ENCODE measurements around the gene METTL24. TPM values are rescaled to one million over a fixed set of nuclear protein-coding genes. Genes with fewer than 3 reads are reported as not detected.

METTL24 gene, protein sequence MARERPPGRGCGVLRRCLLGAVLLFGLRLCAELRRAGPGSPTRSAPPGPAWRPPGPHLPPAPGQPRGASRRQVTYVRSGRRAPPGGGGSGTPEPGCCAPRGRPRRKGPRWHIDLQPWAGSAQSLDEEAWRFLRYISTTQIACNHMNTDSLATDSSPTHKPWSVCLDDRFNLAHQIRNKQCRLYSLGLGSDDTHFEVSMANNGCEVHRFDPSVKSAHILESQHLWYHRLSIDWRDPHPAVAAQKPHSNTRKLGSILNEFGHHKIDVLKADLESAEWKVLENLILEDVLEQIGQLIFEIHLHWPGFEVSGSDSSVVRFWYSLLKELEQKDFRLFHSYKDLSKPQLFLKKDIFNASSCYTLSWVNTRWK
- total RNA-seq = not detected in 2 replicates

DNA sequence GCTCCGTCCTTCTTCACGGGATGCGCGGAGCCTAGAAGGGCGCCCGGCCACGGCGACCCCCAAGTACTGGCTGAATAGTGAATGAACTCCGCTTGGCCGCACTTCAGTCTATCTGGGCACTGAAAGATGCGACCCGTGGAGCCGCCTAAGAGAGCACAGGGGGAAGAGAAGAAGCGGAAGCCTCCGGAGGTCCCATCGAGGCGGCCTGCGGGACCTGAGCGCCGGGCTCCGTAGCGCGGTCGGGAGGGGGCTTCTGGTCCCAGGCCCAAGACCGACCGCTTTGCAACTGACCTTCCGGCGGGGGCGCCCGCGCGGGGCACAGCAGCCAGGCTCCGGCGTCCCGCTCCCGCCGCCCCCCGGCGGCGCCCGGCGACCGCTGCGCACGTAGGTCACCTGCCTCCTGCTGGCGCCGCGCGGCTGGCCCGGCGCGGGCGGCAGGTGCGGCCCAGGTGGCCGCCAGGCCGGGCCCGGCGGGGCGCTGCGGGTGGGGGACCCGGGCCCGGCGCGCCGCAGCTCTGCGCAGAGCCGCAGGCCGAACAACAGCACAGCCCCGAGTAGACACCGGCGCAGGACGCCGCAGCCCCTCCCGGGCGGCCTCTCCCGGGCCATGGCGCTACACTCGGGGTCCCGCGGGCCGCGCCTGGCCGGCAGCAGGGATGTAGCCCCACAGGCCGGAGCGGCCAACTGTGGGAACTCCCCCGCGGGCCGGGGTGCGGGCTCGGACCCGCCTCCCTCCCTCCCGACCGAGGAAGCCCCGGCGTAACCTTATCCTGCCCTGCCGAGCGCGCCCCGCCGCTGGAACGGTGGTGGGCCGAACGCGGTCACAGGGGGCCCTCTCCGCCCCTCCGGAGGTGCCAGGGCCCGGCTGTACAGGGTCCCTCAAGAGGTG is at the start of gene METTL24:
METTL24 (minus strand) TSS at position 686 of the 889 bp plus-strand sequence; CDS start at position 609, 77 bp downstream.
- Mint-ChIP-seq H3K4me3 (peak within 1 kb of the TSS; percentile 76), H3K9me3 (no peaks in the 10 kb centered on the region), H3K36me3 (ENCODE audit: low read depth) (no peaks in the 10 kb centered on the region), H3K4me1 (peaks cover 2% of the 10 kb centered on the region), H3K27ac (no peak within 1 kb of the TSS), H3K27me3 (peaks cover 62% of the 10 kb centered on the region)
- peak; percentile 57 for DNase-seq
- intact Hi-C loops (cut with micrococcal nuclease) = no loop called here

DNA sequence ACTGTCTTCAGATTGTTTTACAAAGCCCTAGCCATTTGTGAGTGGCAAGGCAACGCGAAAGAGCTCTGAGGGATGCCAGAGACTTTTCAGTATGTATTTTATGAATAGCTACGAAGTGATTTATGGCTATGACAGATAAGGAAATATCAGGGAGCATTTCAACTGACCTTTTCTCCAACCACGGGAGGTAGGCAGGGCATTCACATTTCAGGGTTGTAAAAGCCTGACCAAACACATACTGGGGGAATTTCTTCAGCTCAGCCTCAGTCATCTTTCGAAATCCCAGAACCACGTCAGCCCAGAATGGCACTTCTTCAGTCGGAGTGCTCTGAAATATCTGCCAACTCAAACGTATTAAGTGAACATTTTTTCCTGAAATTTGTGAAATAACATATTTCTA is 46.5 kb upstream of the METTL24 start:
- Mint-ChIP-seq H3K27ac (no peak overlapping the region), H3K9me3 (no peaks in the 10 kb centered on the region), H3K36me3 (ENCODE audit: low read depth) (no peaks in the 10 kb centered on the region), H3K4me1 (no peaks in the 10 kb centered on the region), H3K4me3 (no peak overlapping the region), H3K27me3 (peaks cover 8% of the 10 kb centered on the region)
- intact Hi-C loops (cut with micrococcal nuclease) = no loop called here
- DNase-seq = no peak

DNA sequence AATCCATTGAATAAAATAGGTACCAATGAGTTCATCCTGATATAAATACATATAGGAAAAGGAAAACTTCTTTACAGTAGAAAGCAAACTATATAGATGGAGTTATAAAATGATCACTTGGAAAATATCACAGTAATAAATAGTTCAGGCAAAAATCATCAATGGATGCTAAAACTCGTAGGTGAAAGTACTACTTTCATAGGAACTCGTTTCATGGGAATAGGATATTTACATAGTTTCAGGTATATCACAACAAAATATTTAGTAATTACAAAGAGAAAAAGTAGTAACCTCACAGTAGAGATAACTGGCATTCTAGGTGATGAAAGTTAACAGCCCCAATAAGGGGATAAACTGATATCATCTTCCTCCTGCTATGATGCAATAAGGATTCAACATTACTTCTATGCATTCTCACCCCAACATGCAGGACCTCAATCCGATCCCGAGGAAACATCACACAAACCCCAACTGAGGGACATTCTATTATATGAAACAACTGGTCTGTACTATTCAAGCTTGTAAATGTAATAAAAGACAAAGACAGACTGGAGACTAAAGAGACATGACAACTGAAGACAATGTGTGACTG is 43.5 kb upstream of the METTL24 start:
- H3K27me3 Mint-ChIP-seq = peaks cover 8% of the 10 kb centered on the region
- intact Hi-C loops (cut with micrococcal nuclease) = no loop called here
- H3K4me1 Mint-ChIP-seq = no peaks in the 10 kb centered on the region

DNA sequence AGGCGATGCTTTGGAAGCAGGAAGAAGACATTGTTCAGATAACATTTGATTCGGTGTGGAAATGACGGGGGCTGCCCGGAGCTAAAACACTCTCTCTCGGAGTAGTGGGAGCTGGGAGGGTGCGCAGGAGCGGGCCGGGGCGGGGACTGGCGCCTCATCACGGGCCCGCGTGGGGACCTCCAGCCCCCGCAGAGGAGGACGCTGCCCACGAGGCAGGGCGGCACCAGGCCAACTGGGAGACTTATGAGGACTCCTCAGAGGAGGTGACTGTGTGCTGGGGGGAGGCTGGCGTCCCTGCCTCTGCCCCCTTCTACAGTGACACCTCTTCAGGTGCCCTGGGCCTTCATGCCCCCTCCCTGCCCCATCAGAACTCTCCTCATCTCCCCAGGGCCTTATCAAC is 42.1 kb upstream of the METTL24 start:
- Mint-ChIP-seq H3K27ac (no peak overlapping the region), H3K9me3 (no peaks in the 10 kb centered on the region), H3K27me3 (peaks cover 8% of the 10 kb centered on the region), H3K4me1 (no peaks in the 10 kb centered on the region), H3K4me3 (no peak overlapping the region), H3K36me3 (ENCODE audit: low read depth) (no peaks in the 10 kb centered on the region)
- no peak for DNase-seq
- intact Hi-C loops (cut with micrococcal nuclease) = no loop called here

More for the DNA sequence above, 43.5 kb upstream of the METTL24 start:
- Mint-ChIP-seq H3K36me3 (ENCODE audit: low read depth) (no peaks in the 10 kb centered on the region), H3K9me3 (no peaks in the 10 kb centered on the region), H3K4me3 (no peak overlapping the region), H3K27ac (no peak overlapping the region)
- DNase-seq = no peak

DNA sequence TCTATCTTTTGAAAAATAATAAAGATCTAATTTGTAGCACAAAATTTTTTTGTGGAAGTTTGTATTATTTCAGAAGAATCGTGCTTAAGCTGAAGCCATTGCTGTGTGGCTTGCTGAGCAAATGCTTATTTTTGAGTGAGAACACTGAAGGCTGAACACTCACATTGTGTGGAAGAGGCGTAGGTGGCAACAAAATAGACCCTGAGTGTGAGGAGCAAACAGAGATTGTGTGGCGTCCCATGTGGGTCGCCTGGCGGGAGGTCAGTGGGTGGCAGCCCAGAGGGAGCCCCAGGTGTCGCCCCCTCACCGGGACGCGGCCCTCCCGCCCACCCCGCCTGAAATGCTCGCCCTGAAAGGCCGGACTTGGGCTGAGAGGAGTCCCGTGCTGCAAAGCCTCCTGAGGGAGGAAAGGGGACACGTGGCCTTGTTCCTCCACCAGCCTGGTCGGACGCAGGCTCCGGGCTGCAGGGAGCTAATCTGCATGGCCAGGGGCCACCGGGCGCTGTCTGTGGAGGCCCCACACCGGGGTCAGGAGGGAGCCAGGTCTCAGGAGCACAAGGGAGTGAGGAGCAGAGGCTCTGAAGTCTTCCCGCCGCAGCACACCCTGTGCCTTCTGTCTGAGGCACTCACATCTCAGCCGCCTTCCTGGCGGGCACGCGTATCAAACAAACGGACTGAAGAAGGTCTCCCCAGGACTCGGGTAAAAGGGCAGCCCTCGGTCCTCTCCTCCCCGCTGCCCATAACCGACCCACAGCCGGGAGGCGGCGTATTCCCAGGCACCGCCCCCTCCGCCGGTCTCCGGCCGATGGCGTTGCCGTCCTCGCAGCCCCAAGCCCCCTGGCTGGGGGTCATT is 41.3 kb upstream of the METTL24 start:
- no peaks in the 10 kb centered on the region for H3K36me3 Mint-ChIP-seq (ENCODE audit: low read depth)
- H3K4me3 Mint-ChIP-seq = no peak overlapping the region
- DNase-seq = no peak
- intact Hi-C loops (cut with micrococcal nuclease) = no loop called here
- H3K27ac Mint-ChIP-seq = no peak overlapping the region
- no peaks in the 10 kb centered on the region for H3K9me3 Mint-ChIP-seq
- H3K4me1 Mint-ChIP-seq = no peaks in the 10 kb centered on the region
- H3K27me3 Mint-ChIP-seq = peaks cover 8% of the 10 kb centered on the region

DNA sequence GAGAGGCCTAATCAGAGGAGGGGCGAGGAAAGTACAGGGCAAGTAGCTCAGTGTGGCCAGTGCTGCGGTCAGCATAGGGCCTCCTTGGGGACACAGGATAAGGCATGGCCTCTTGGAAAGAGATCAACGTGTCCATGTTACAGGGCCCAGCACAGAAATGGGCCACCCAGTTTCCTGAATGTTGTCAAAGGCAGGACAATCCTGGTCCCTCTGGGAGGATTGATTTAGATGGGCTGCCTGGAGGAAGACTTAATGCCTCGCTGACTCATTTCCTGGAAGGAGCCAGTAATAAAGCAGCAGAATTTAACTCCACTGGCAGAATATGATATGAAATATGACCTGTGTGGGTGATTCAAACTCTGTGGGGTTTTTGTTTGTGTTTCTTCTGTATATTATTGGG is 40.6 kb upstream of the METTL24 start:
- Mint-ChIP-seq H3K36me3 (ENCODE audit: low read depth) (no peaks in the 10 kb centered on the region), H3K4me3 (no peak overlapping the region), H3K27ac (no peak overlapping the region), H3K4me1 (no peaks in the 10 kb centered on the region), H3K27me3 (peaks cover 7% of the 10 kb centered on the region), H3K9me3 (no peaks in the 10 kb centered on the region)
- intact Hi-C loops (cut with micrococcal nuclease) = no loop called here
- no peak for DNase-seq

DNA sequence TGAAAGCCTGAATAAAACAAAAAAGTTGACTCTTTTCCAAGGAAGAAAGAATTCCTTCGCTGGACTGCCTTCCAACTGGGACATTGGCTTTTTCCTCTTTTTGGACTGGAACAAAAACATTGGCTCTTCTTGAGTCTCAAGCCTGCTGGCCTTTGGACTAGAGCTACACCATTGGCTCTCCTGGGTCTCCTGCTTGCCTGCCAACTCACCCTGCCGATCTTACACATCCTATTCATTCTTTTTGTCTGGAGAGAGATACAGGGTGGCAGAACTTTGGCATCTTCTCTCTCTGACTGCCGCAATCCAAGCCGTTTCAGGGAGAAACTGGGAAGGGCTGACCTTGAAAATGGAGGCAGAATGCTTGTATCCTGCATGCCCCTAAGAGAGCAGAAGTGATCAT is 37.1 kb upstream of the METTL24 start:
- Mint-ChIP-seq H3K36me3 (ENCODE audit: low read depth) (no peaks in the 10 kb centered on the region), H3K4me3 (no peak overlapping the region), H3K27ac (no peak overlapping the region), H3K9me3 (no peaks in the 10 kb centered on the region), H3K27me3 (no peaks in the 10 kb centered on the region), H3K4me1 (no peaks in the 10 kb centered on the region)
- intact Hi-C loops (cut with micrococcal nuclease) = no loop called here
- no peak for DNase-seq

DNA sequence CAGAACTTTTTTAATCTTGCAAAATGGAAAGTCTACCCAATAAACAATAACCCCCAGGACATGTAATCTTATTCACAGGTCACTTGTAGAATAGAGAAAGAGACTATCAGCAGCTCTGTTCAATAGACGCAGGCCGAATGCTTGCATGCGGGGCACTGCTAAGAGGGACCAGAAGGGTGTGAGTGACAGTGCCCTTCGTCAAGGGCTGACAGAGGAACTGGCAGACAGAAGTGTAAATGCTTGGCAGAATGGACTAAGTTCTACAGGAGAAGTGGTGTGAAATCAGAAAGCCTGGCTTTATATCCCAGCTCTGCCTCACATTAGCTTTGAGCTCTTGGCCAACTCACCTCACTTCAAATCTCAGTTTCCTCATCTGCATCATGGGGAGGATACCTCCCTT is 36.3 kb upstream of the METTL24 start:
- Mint-ChIP-seq H3K27ac (no peak overlapping the region), H3K27me3 (no peaks in the 10 kb centered on the region), H3K9me3 (no peaks in the 10 kb centered on the region), H3K4me1 (peaks cover 5% of the 10 kb centered on the region), H3K4me3 (no peak overlapping the region), H3K36me3 (ENCODE audit: low read depth) (no peaks in the 10 kb centered on the region)
- intact Hi-C loops (cut with micrococcal nuclease) = loop anchor here (5.0 kb wide), 1 partner anchor 342 kb away; no protein-coding TSS in a partner anchor
- DNase-seq = no peak

DNA sequence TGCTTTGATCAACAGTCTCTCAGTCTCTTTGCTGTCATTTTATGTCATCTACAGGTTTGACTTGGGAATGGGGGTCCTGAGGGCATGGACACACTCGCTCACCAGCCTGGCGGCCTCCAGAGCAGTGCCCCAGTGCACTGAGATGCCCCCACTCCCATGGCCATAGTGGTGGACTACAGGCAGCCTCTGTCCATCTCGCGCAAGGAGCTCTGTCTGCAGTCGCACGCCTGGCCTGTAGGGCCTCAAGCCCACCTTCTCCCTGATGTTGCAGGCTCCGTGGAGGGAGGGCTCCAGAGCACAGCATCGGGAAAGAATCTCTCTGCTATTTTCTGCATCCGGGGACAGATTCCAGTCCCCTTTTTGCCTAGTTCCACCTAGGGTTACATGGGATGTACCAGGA is 34.6 kb upstream of the METTL24 start:
- H3K9me3 Mint-ChIP-seq = no peaks in the 10 kb centered on the region
- no peak overlapping the region for H3K27ac Mint-ChIP-seq
- no peak overlapping the region for H3K4me3 Mint-ChIP-seq
- H3K4me1 Mint-ChIP-seq = peaks cover 5% of the 10 kb centered on the region
- intact Hi-C loops (cut with micrococcal nuclease) = loop anchor here (5.0 kb wide), 1 partner anchor 340 kb away; no protein-coding TSS in a partner anchor
- DNase-seq = no peak
- no peaks in the 10 kb centered on the region for H3K36me3 Mint-ChIP-seq (ENCODE audit: low read depth)
- no peaks in the 10 kb centered on the region for H3K27me3 Mint-ChIP-seq

DNA sequence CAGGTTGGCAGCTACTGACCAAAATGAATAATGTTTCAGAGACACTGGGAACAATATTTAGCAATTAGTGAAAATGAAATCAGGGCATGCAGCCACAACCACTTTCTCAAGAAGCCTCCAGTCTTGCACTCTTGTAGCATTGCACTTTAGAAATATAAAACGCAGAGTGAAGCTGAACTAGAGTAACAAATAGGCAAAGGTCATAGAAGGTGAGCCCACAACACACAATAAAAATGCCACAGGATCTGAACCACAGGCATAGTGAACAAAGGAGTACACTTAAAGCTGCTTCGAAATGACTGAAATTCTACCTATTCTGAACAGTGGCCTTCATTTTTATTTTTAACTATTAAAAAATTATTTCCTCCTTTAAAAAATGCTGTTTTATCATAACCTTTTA is 32.3 kb upstream of the METTL24 start:
- no peak for DNase-seq
- Mint-ChIP-seq H3K27ac (no peak overlapping the region), H3K4me3 (no peak overlapping the region), H3K9me3 (no peaks in the 10 kb centered on the region), H3K36me3 (ENCODE audit: low read depth) (no peaks in the 10 kb centered on the region), H3K4me1 (peaks cover 5% of the 10 kb centered on the region), H3K27me3 (peaks cover 2% of the 10 kb centered on the region)
- intact Hi-C loops (cut with micrococcal nuclease) = loop anchor here (2.0 to 5.0 kb wide), 3 partner anchors 338 to 864 kb away; no protein-coding TSS in a partner anchor

DNA sequence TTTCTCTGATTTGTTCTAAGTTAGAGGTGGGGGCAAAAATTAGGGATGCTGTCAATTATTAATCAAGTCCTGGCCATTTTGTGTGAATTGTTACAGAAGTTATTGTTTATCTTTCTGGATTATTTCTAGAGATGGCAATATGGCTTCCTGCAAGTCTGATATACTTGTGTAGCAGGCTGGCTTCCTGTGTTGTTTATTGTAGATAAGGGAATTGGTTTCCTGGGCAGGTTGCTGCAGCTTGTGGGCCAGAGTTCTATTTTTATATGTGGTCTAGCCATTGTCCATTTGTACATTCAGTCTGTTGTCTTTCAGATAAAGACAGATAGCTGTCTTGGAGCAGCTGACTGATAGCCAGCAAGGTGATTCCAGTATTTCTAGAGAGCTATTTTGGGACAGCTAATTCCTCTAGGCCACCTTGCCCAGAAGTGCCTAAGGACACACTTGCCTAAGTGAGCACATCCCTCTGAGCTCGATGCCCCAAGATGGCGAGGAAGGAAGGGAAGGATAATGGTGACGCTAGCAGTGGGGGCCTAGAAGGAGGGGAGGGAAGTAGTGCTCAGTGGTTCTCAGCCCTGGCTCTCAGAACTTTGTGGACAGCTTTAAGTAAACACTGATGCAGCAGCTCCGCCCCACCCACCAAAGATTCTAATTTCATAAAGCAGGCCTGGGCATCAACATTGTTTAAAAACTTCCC is 31.7 kb upstream of the METTL24 start:
- peaks cover 2% of the 10 kb centered on the region for H3K27me3 Mint-ChIP-seq
- H3K4me1 Mint-ChIP-seq = peaks cover 5% of the 10 kb centered on the region
- H3K36me3 Mint-ChIP-seq (ENCODE audit: low read depth) = no peaks in the 10 kb centered on the region
- intact Hi-C loops (cut with micrococcal nuclease) = loop anchor here (2.0 to 5.0 kb wide), 3 partner anchors 338 to 863 kb away; no protein-coding TSS in a partner anchor
- DNase-seq = no peak
- H3K27ac Mint-ChIP-seq = no peak overlapping the region
- H3K9me3 Mint-ChIP-seq = no peaks in the 10 kb centered on the region
- H3K4me3 Mint-ChIP-seq = no peak overlapping the region

DNA sequence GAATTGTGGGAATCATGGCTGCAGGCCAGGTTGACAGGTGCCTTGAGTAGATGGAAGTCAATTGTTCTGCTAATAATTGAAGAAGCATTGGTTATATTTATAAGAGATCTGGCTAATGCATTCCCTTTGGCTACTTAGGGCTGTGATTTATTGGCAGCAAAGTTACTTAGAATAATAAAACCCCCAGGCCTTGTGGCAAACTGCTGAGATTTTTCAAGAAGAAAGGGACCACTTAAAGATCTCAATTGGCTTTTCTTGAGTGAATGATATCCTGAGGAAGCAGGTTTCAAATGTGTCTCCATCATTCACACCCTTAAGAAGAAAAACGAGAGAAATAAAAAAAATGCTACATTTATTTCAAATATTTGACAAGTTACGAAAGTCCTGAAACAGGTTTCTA is 29.8 kb upstream of the METTL24 start:
- Mint-ChIP-seq H3K4me1 (peaks cover 5% of the 10 kb centered on the region), H3K27me3 (peaks cover 5% of the 10 kb centered on the region), H3K36me3 (ENCODE audit: low read depth) (no peaks in the 10 kb centered on the region), H3K4me3 (no peak overlapping the region), H3K9me3 (no peaks in the 10 kb centered on the region), H3K27ac (no peak overlapping the region)
- intact Hi-C loops (cut with micrococcal nuclease) = no loop called here
- DNase-seq = no peak

DNA sequence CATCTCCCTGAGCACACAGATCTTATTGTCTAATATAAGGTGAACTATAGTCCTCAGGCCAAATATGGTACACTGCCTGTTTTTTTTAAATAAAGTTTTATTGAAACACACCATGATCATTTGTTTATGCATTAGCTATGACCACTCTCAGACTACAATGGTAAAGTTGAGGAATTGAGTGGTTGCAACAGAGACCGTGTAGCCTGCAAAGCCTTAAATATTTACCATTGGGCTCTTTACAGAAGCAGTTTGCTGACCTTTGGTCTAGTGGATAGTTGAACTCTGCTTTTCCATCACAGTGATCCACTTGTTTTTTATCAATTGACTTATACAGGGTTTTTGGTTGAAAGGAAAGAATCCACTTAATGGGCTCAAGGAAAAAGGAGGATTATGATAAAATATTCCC is 27.3 kb upstream of the METTL24 start:
- H3K4me3 Mint-ChIP-seq = no peak overlapping the region
- no peak overlapping the region for H3K27ac Mint-ChIP-seq
- peaks cover 6% of the 10 kb centered on the region for H3K9me3 Mint-ChIP-seq
- peaks cover 5% of the 10 kb centered on the region for H3K4me1 Mint-ChIP-seq
- DNase-seq = no peak
- intact Hi-C loops (cut with micrococcal nuclease) = no loop called here
- H3K36me3 Mint-ChIP-seq (ENCODE audit: low read depth) = no peaks in the 10 kb centered on the region
- H3K27me3 Mint-ChIP-seq = peaks cover 10% of the 10 kb centered on the region
